GM12878 (cell line): ENCODE measurements around the gene FZD2. TPM values are rescaled to one million over a fixed set of nuclear protein-coding genes. Genes with fewer than 3 reads are reported as not detected.

Experiments used
- ATAC-seq: fragments of 200-7000 bp; cut with Tn5 transposase; 3 replicates; pipeline ENCODE4 v1.9.1; 2020; ENCODE audit warnings: mild to moderate bottlenecking, moderate library complexity
- BruUV-seq: library from RNA; stranded (reverse); fragments of 400-500 nt; replicated peaks from 2 replicates; lab custom pipeline; 2021; lab: Mats Ljungman, UMichigan
- CTCF ChIA-PET: fragments of 300-600 bp; sonication (Branson Sonifier 250); formaldehyde crosslinking; extraction: SDS; loops from one replicate; lab custom pipeline; 2021; ENCODE audit warnings: inconsistent platforms; lab: Yijun Ruan, JAX
- POLR2A ChIA-PET: fragments of 350-600 bp; formaldehyde crosslinking; extraction: SDS; loops from one replicate; lab custom pipeline; 2021; ENCODE audit warnings: inconsistent platforms; lab: Charles Lee
- RAD21 ChIA-PET: fragments of 300-600 bp; sonication (Branson Sonifier 250); formaldehyde crosslinking; loops from one replicate; lab custom pipeline; 2023; ENCODE audit warnings: antibody characterized with exemption; ENCODE audit not compliant: unreplicated experiment; lab: Charles Lee
- SMC1A ChIA-PET: fragments of 300-600 bp; sonication (Branson Sonifier 250); formaldehyde crosslinking; loops from one replicate; lab custom pipeline; 2023; ENCODE audit not compliant: unreplicated experiment, uncharacterized antibody; lab: Charles Lee
- DNase-seq: peaks from one replicate; pipeline ENCODE4 v3.0.0-alpha.2; 2011; ENCODE audit warnings: low read depth, low spot score
- FAIRE-seq: peaks from 3 replicates; lab custom pipeline; 2011; peaks lifted over from hg19 to GRCh38; lab: Jason Lieb, UNC
- H2AFZ ChIP-seq: 2 replicates; pipeline ENCODE4 v1.6.0; 2011; ENCODE audit warnings: low read depth, low read length, control low read depth; ENCODE audit not compliant: control insufficient read depth
- H3K27ac ChIP-seq: 2 replicates; pipeline ENCODE4 v1.5.1; 2011; ENCODE audit warnings: control low read depth; ENCODE audit not compliant: control insufficient read depth, insufficient read depth
- H3K27me3 ChIP-seq, 2 experiments: replicated peaks in 1 of 2; 2 replicates each; pipeline versions ENCODE4 v1.6.0 to v1.6.1; 2011; ENCODE audit warnings: low read length in 1 of 2; ENCODE audit not compliant: control insufficient read depth in 2 of 2, insufficient read depth in 2 of 2
- H3K36me3 ChIP-seq, 2 experiments: 2 replicates each; pipeline ENCODE4 v1.5.1; 2011; ENCODE audit warnings: low read length in 1 of 2; ENCODE audit not compliant: control insufficient read depth in 2 of 2, insufficient read depth in 2 of 2
- H3K4me1 ChIP-seq: 2 replicates; pipeline ENCODE4 v1.6.1; 2011; ENCODE audit warnings: mild to moderate bottlenecking, low read length, moderate library complexity, mixed read lengths; ENCODE audit not compliant: control insufficient read depth, insufficient read depth
- H3K4me2 ChIP-seq: 2 replicates; pipeline ENCODE4 v1.6.0; 2011; ENCODE audit warnings: control low read depth; ENCODE audit not compliant: control insufficient read depth, insufficient read depth
- H3K4me3 ChIP-seq: fragments of 200-600 bp; sonication (generic); 2 replicates; pipeline ENCODE4 v1.5.1; 2016
- H3K79me2 ChIP-seq: 2 replicates; pipeline ENCODE4 v1.6.0; 2011; ENCODE audit warnings: low read length; ENCODE audit not compliant: control insufficient read depth, insufficient read depth
- H3K9ac ChIP-seq: 2 replicates; pipeline ENCODE4 v1.8.0; 2011; ENCODE audit warnings: low read length, control low read depth, mixed read lengths; ENCODE audit not compliant: control insufficient read depth, insufficient read depth
- H3K9me3 ChIP-seq: replicated peaks from 3 replicates; pipeline ENCODE4 v1.5.1; 2011; ENCODE audit warnings: mild to moderate bottlenecking, low read length; ENCODE audit not compliant: control insufficient read depth, insufficient read depth
- H4K20me1 ChIP-seq: 2 replicates; pipeline ENCODE4 v1.6.0; 2011; ENCODE audit not compliant: control insufficient read depth, insufficient read depth
- CBX3 ChIP-seq: fragments of 200-600 bp; sonication (generic); IDR thresholded peaks from 2 replicates; pipeline ENCODE4 v1.6.1; 2016; ENCODE audit warnings: low read depth, borderline replicate concordance
- POU2F2 ChIP-seq: IDR thresholded peaks from 3 replicates; pipeline ENCODE4 v1.6.1; 2011; ENCODE audit warnings: low read depth, mild to moderate bottlenecking, low read length, borderline replicate concordance
- RUNX3 ChIP-seq: IDR thresholded peaks from 2 replicates; pipeline ENCODE4 v1.6.1; 2012; ENCODE audit warnings: low read length, inconsistent platforms
- WGBS: methylation state at CpG from one replicate; pipeline ENCODE4 v1.1.6; 2016; ENCODE audit warnings: low lambda C conversion rate; ENCODE audit not compliant: insufficient replicate concordance, insufficient coverage; ENCODE audit errors: missing lambda C conversion rate; 5-methylcytosine and 5-hydroxymethylcytosine counted together
- in situ Hi-C: fragments of 300-500 bp; cut with MboI; formaldehyde crosslinking; loops from 9 replicates; pipeline ENCODE4 v1.14.3; 2018; ENCODE audit warnings: mixed read lengths
- intact Hi-C: fragments of 100-400 bp; cut with micrococcal nuclease; formaldehyde crosslinking; loops from one replicate; pipeline ENCODE4 v1.14.2; 2022; ENCODE audit not compliant: unreplicated experiment
- polyA plus RNA-seq, 11 experiments: library from polyadenylated mRNA; depleted of rRNA in 4 of 11; unstranded in 6 of 11; stranded (reverse) in 5 of 11; fragments of >200 nt; fragmentation: Nextera tagmentation in 4 of 11; fragmentation: Illumina TruSeq in 1 of 11; extraction: Ambion mirVana in 4 of 11; extraction: Trizol in 1 of 11; gene quantifications; 1 replicate in 1 of 11; 2 replicates in 10 of 11; pipeline versions ENCODE4 v1.2.1 to v1.2.3, GENCODE V29; 2011 to 2016; ENCODE audit warnings: inconsistent platforms in 2 of 11, missing spikeins in 2 of 11, low read depth in 1 of 11
- total RNA-seq, 4 experiments: library from RNA; depleted of rRNA in 3 of 4; stranded (reverse); fragments of >200 nt in 3 of 4; fragmentation: Illumina TruSeq in 1 of 4; extraction: Trizol in 1 of 4; gene quantifications; 2 replicates each; pipeline versions ENCODE4 v1.2.1 to v1.2.3, GENCODE V29; 2013 to 2021
- TF ChIP-seq, protein P1 (sequence below): IDR thresholded peaks from 2 replicates; pipeline ENCODE4 v1.6.1; 2012; ENCODE audit warnings: mild to moderate bottlenecking, low read depth, low read length

FZD2 gene
- total and polyA plus RNA-seq, 10 of the 15 experiments (the other 5 are each of a cell fraction or from before 2014, with no cell fraction given) = 0.09 to 4.2 (median 0.63) TPM; not detected in 1

- POLR2A ChIA-PET = interaction anchor here (0.6 kb wide), 1 partner anchor 619 kb away, joined by 4 read pairs; no protein-coding TSS in a partner anchor
- Histone ChIP-seq H3K4me2 (0 out of 2 replicates have a peak overlapping the region, but pooled peaks have one; percentile 4), H3K4me3 (no peak overlapping the region), H4K20me1 (no peaks in the 10 kb centered on the region), H3K36me3 (no peaks in the 10 kb centered on the region), H3K27ac (no peak overlapping the region), H2AFZ (0 out of 2 replicates have a peak overlapping the region, but pooled peaks have one; percentile 8), H3K9ac (no peak overlapping the region), H3K27me3 (no peaks in the 10 kb centered on the region), H3K79me2 (no peaks in the 10 kb centered on the region), H3K9me3 (no peaks in the 10 kb centered on the region), H3K4me1 (peaks cover 10% of the 10 kb centered on the region)
- DNase-seq (no peak), ATAC-seq (no peak), FAIRE-seq (peak; percentile 52)
- BruUV-seq = no TSS peak
- CTCF ChIA-PET = interaction anchor here (0.7 to 8.6 kb wide), 8 partner anchors 11 to 343 kb away, joined by 3 to 118 read pairs (median 6); no protein-coding TSS in a partner anchor
- TF ChIP-seq, protein P1, sequence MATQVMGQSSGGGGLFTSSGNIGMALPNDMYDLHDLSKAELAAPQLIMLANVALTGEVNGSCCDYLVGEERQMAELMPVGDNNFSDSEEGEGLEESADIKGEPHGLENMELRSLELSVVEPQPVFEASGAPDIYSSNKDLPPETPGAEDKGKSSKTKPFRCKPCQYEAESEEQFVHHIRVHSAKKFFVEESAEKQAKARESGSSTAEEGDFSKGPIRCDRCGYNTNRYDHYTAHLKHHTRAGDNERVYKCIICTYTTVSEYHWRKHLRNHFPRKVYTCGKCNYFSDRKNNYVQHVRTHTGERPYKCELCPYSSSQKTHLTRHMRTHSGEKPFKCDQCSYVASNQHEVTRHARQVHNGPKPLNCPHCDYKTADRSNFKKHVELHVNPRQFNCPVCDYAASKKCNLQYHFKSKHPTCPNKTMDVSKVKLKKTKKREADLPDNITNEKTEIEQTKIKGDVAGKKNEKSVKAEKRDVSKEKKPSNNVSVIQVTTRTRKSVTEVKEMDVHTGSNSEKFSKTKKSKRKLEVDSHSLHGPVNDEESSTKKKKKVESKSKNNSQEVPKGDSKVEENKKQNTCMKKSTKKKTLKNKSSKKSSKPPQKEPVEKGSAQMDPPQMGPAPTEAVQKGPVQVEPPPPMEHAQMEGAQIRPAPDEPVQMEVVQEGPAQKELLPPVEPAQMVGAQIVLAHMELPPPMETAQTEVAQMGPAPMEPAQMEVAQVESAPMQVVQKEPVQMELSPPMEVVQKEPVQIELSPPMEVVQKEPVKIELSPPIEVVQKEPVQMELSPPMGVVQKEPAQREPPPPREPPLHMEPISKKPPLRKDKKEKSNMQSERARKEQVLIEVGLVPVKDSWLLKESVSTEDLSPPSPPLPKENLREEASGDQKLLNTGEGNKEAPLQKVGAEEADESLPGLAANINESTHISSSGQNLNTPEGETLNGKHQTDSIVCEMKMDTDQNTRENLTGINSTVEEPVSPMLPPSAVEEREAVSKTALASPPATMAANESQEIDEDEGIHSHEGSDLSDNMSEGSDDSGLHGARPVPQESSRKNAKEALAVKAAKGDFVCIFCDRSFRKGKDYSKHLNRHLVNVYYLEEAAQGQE = no peak
- TF ChIP-seq POU2F2 = 0 out of 3 replicates have a peak, but pooled peaks have one; percentile 31
- TF ChIP-seq RUNX3 = peak; percentile 23; the same call in 1 of the 2 replicates
- TF ChIP-seq CBX3 = no peak
- intact Hi-C loops (loop anchor here (10.0 kb wide), 1 partner anchor 238 kb away; no protein-coding TSS in a partner anchor), in situ Hi-C loops (no loop called here)
- SMC1A ChIA-PET = interaction anchor here (0.7 to 1.7 kb wide), 4 partner anchors 13 to 136 kb away, joined by 3 to 7 read pairs (median 4); partner anchors contain the start of gene FZD2
- WGBS = 53% methylated on average over 12 of the region's 12 CpGs
- RAD21 ChIA-PET = interaction anchor here (0.7 to 1.0 kb wide), 3 partner anchors 13 to 326 kb away, joined by 3 read pairs; no protein-coding TSS in a partner anchor
These were observed 21.0 kb upstream of the FZD2 start for GRCh38 chr17:44536090-44536953.
